GM19351 (cell line): Measurements from ENCODE around the gene UNC5CL.
"Not testable (repeated sequence)": the region's sequence is repeated elsewhere in the genome, so short reads cannot be mapped to it uniquely, and the experiment has no call there.

Source experiments
- ATAC-seq: cut with Tn5 transposase; IDR thresholded peaks from one replicate; pipeline ENCODE4 v1.9.1; 2021; ENCODE audit warnings: mild to moderate bottlenecking, moderate library complexity; ENCODE audit not compliant: unreplicated experiment

Gene UNC5CL

GRCh38 chr6:41040940-41041536 is 2.0 kb upstream of the UNC5CL start:
- ATAC-seq: no peak

GRCh38 chr6:41040101-41040939 is 1.3 kb upstream of the UNC5CL start:
- ATAC-seq: no peak

- ATAC-seq: no peak
Measured at GRCh38 chr6:41038205-41038604, 816 bp downstream of the UNC5CL start.

- no peak for ATAC-seq
Measured at GRCh38 chr6:41037107-41037900, 1.7 kb downstream of the UNC5CL start.

- ATAC-seq: no peak
Measured at GRCh38 chr6:41036601-41037000, 2.4 kb downstream of the UNC5CL start.

GRCh38 chr6:41036186-41036585 is 2.8 kb downstream of the UNC5CL start:
- ATAC-seq: no peak

GRCh38 chr6:41033776-41034175 is 5.2 kb downstream of the UNC5CL start:
- ATAC-seq: no peak

GRCh38 chr6:41032830-41033229 is 6.2 kb downstream of the UNC5CL start:
- ATAC-seq: no peak

GRCh38 chr6:41028561-41029412 is 10.2 kb downstream of the UNC5CL start:
- ATAC-seq: peak; percentile 21

- peak; percentile 89 for ATAC-seq
Measured at GRCh38 chr6:41027799-41028560, 11.0 kb downstream of the UNC5CL start.

- no peak for ATAC-seq
Measured at GRCh38 chr6:41027241-41027640, 11.8 kb downstream of the UNC5CL start.

GRCh38 chr6:41025966-41026530 is 13.0 kb downstream of the UNC5CL start:
- ATAC-seq: no peak

- no peak for ATAC-seq
Measured at GRCh38 chr6:41023114-41023513, 15.9 kb downstream of the UNC5CL start.

GRCh38 chr6:41022294-41022693 is 16.7 kb downstream of the UNC5CL start:
- no peak for ATAC-seq

- ATAC-seq: no peak
Measured at GRCh38 chr6:41021832-41022231, 17.2 kb downstream of the UNC5CL start.

- no peak for ATAC-seq
Measured at GRCh38 chr6:41017663-41018062, 21.4 kb downstream of the UNC5CL start.

- not testable (repeated sequence) for ATAC-seq
Measured at GRCh38 chr6:41015860-41016259, 23.2 kb downstream of the UNC5CL start.

GRCh38 chr6:41014780-41015179 is 24.2 kb downstream of the UNC5CL start:
- no peak for ATAC-seq

- no peak for ATAC-seq
Measured at GRCh38 chr6:41013466-41014153, 25.4 kb downstream of the UNC5CL start.
